ENCODE results near the gene ADCY4.
A peak's percentile ranks its signal among the peaks of the same experiment; 100 is the strongest.

ADCY4 gene

DNA sequence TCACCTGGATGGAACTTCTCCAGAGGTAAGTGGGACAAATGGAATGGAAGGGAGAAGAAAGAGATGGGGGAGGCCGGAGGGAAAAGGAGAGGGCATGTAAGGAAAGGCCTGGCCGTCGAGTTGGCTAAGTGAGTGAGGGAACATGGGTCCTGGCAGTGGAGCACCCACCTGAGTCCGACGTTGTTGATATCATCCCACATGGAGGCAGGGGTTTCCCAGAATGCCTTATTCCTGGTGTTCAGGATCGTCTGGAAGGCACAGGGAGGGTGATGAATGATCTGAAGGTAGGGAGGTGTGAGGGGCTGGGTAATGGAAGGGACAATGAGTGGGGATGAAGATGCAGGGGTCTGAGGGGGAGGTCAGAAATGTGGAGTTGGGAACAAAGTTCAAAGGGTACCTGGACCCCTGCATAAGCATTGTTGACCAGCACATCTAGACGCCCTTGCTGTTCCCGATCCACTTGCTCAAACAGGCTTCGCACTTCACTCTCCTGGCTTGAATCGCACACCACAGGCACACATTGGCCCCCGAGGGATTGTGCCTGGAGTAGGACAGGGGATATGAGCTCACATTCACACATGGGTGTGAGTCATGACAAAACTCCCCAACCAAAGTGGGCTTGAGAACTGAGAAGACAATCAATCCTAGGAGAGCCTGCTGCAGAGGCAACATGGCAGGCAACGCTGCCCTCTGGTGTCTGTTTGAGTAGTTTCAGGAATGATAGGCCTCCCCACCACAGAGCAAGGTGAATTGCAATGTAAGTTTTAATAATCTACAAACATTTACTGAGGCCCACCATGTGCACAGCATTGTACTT lies 38.3 kb downstream of the ADCY4 start:
- peak; percentile 85 for DNase-seq (ENCODE audit: low spot score)

DNA sequence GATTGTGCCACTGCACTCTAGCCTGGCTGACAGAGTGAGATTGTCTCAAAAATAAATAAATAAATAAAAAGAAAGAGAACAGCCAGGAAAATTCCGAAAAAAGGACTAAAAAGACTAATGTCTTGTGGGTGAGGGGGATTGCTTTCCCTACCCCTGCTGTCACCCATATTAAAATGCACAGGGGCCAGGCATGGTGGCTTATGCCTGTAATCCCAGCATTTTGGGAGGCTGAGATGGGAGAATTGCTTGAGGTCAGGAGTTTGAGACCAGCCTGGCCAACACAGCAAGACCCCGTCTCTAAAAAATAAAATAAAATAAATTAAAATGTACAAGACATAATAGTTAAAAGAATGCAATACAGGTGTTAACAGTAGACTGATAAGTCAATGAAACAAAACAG lies 41.3 kb downstream of the ADCY4 start:
- DNase-seq (ENCODE audit: low spot score) = no peak

GRCh38 chr14:24292118-24292807 lies 42.6 kb downstream of the ADCY4 start:
- DNase-seq (ENCODE audit: low spot score) = no peak

- DNase-seq (ENCODE audit: low spot score) = no peak
Measured at GRCh38 chr14:24291446-24292117, 43.3 kb downstream of the ADCY4 start.

DNA sequence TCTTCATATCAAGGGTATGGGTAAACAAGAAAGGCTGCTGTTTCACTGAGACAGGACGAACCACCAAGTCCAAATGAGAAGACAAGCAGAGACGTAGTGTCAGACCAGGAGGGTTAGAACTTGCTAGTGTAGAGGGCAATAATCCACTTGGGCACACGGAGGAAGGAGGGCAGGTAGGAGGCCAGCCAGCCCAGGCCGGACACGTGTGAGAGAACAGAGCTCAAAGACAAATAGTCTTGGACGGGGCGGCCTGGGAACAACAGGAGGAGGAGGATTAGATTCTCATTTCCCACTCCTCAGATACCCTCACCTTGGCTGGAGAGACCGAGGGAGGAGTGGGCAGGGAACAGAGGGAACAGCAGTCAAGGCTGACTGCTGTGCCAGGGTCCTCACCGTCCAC lies 44.1 kb downstream of the ADCY4 start:
- DNase-seq (ENCODE audit: low spot score) = no peak

DNA sequence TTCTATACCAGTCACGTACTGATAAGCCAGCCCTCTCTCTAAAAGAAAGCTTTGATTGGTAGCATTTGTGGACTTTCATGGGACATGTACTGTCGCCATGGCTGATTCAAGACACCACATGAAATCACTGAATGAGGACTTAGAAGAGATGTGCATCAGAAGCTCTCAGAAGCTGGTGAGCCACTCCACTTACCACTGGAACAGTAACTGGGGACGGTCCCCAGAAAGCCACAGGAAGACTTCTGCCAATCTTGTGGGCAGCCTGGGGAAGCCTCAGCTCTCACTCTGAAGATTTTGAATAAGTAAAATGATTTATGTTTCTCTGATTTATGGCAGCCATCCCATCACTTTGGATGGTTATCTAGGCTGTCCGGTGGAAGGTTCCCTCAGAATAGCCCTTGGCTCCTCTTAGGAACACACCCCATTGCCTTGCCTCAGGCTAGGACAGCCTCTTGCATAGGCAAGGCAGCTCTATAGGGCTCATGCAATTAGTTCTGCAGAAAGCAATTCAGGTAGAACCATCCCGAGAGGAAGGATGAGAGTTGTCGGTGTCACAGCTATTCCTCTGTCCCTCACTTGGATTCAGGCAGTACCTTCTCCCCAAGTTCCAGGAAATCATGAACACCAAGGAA lies 45.1 kb downstream of the ADCY4 start:
- DNase-seq (ENCODE audit: low spot score) = no peak

GRCh38 chr14:24286996-24287395 lies 47.9 kb downstream of the ADCY4 start:
- DNase-seq (ENCODE audit: low spot score) = no peak

GRCh38 chr14:24285351-24285750 lies 49.5 kb downstream of the ADCY4 start:
- DNase-seq (ENCODE audit: low spot score) = no peak

DNA sequence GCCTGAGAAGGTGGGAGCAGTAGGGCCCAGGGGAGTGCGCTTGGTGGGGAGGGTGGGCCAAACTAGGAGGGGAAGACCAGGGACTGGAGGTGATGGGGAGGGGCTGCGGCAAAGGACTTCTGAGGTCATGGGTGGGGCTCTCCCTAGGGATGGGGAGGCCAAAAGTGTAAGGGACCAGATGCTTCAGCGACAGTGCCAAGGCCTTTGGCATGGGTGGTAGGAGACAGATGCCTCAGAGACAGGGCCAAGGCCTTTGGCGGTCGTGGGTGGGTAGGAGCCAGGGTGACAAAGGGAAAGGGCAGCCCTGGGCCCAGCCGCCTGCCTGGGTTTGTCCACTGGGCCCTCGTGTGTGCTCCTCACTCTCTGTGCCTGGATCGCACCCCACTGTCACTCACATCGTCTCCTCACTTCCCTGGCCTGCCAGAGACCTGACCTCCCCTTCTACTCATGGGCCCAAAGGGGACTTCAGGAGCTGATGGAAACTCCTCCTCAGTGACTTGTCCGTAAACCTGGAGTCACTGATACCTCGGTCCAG lies 50.3 kb downstream of the ADCY4 start:
- DNase-seq (ENCODE audit: low spot score) = no peak

GRCh38 chr14:24283796-24284460 lies 50.9 kb downstream of the ADCY4 start:
- no peak for DNase-seq (ENCODE audit: low spot score)

GRCh38 chr14:24282736-24283135 lies 52.1 kb downstream of the ADCY4 start:
- no peak for DNase-seq (ENCODE audit: low spot score)

DNA sequence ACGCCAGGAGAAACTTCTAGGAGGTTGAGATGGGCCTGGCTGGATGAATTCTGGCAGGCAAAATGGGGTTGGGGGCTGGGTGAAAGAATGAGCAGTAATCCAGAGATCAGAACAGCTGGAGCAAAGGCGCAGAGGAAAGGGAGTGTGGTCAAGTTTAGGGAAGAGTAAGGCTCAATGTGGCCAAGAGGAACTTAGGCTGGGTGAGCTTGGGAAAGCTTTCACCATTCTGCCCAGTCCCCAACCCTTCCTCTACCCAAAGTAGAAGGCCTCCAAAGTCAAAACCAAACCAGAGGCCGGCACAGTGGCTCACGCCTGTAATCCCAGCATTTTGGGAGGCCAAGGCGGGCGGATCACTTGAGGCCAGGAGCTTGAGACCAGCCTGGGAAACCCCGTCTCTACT lies 53.2 kb downstream of the ADCY4 start:
- DNase-seq (ENCODE audit: low spot score) = no peak

GRCh38 chr14:24280797-24281460 lies 53.9 kb downstream of the ADCY4 start:
- no peak for DNase-seq (ENCODE audit: low spot score)

DNA sequence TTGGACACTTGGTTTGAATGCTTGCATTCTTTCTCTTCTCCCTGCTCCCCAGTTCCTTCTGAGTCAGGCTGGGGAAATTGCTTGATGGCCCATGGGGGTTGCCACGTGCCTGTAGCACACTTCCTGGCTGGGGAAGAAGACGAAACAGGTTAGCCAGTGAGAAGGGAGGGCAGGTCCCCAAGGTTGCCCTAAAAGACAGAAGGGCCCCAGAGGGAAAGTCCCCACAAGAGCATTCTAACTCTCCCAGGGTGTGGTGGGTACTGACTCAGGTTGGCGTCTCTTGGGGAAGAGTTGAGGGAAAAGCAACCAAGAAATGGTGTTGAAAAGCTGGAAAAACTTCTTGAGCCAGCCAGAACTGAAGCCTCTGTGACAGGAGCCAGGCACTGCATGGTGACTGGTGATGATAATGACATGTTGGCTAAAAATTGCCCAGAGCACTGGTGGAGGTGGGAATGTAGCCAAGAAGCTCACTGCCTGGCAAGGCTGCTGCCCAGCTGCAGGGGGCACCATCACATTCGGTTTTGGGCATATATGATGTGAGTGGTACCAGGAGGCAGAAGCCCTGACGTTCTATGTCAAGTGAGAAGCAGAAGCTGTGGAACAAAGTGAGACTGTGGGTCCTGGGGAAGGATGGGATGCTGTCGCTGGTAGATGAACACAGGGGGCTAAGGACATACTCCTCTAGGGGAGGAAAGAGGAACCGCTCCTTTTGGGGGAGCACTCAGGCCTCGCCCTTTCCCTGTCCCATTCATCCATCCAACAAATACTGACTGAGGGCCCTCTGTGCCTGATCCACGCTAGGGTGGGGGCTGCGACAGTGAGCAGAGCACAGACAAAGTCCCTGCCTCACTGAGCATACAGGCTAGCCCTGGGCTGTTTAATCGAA lies 55.3 kb downstream of the ADCY4 start:
- peak; percentile 32 for DNase-seq (ENCODE audit: low spot score)

- DNase-seq (ENCODE audit: low spot score) = no peak
Measured at GRCh38 chr14:24278424-24278823, 56.4 kb downstream of the ADCY4 start.

GRCh38 chr14:24277606-24278321 lies 57.1 kb downstream of the ADCY4 start:
- no peak for DNase-seq (ENCODE audit: low spot score)

GRCh38 chr14:24277071-24277470 lies 57.8 kb downstream of the ADCY4 start:
- no peak for DNase-seq (ENCODE audit: low spot score)

DNA sequence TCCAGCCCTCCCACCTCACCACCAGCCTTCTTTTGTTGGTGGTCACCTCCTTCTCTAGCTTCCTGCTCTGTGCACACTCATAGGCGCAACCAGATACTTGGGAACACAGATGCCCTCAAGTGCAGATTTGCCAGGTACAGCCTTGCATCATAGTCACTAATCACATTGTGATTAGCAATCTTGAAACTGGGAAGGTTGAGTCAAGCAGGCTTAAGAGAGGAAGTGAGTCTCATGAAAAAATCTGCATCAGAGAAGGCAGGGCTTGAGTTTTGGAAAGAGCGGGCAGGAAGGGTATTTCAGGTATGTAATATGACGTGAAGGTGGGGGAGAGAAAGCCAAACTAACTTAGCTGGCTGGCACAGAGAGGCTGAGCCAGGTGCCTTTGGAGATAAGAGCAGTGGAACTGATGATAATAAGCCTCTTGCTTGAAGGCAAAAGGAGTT lies 60.7 kb downstream of the ADCY4 start:
- DNase-seq (ENCODE audit: low spot score) = peak; percentile 19

- DNase-seq (ENCODE audit: low spot score) = peak; percentile 20
Measured at GRCh38 chr14:24273422-24273998, 61.4 kb downstream of the ADCY4 start.
